Immature natural killer cell (primary cell): ENCODE measurements around the gene TUBA3E. TPM values are rescaled to one million over a fixed set of nuclear protein-coding genes. Genes with fewer than 3 reads are reported as not detected.
"Not testable (repeated sequence)": the region's sequence is repeated elsewhere in the genome, so short reads cannot be mapped to it uniquely, and the experiment has no call there.

ENCODE experiments used
- DNase-seq, 3 donors: peaks; one replicate each; pipeline ENCODE4 v3.0.0; 2022; ENCODE audit warnings: mixed read lengths in 1 of 3
- H3K27ac Mint-ChIP-seq, 6 donors: one replicate each; pipeline ENCODE4 v1.8.0; 2020; ENCODE audit warnings: mixed read lengths in 6 of 6, mild to moderate bottlenecking in 5 of 6, inconsistent platforms in 4 of 6, moderate library complexity in 3 of 6
- H3K27me3 Mint-ChIP-seq, 3 donors: one replicate each; pipeline ENCODE4 v1.8.0; 2020 to 2021; ENCODE audit warnings: low read depth in 3 of 3, mild to moderate bottlenecking in 3 of 3, mixed read lengths in 3 of 3, moderate library complexity in 3 of 3, inconsistent platforms in 1 of 3
- H3K36me3 Mint-ChIP-seq, 3 donors: one replicate each; pipeline ENCODE4 v1.8.0; 2020; ENCODE audit warnings: mixed read lengths in 3 of 3, inconsistent platforms in 2 of 3, mild to moderate bottlenecking in 2 of 3
- H3K4me1 Mint-ChIP-seq, 2 donors: one replicate each; pipeline ENCODE4 v1.8.0; 2020; ENCODE audit warnings: inconsistent platforms in 2 of 2, mild to moderate bottlenecking in 2 of 2, mixed read lengths in 2 of 2, moderate library complexity in 1 of 2
- H3K4me3 Mint-ChIP-seq, 5 donors: one replicate each; pipeline ENCODE4 v1.8.0; 2020; ENCODE audit warnings: mild to moderate bottlenecking in 5 of 5, mixed read lengths in 5 of 5, inconsistent platforms in 3 of 5, moderate library complexity in 3 of 5
- H3K9me3 Mint-ChIP-seq, 6 donors: one replicate each; pipeline ENCODE4 v1.8.0; 2020; ENCODE audit warnings: mild to moderate bottlenecking in 6 of 6, mixed read lengths in 6 of 6, inconsistent platforms in 4 of 6, moderate library complexity in 3 of 6
- polyA plus RNA-seq, 3 donors: library from polyadenylated mRNA; unstranded; fragments of 300-500 nt; fragmentation: Illumina TruSeq; gene quantifications; one replicate each; pipeline ENCODE4 v1.2.3, GENCODE V29; 2021

Gene TUBA3E
- polyA plus RNA-seq: not detected

DNA sequence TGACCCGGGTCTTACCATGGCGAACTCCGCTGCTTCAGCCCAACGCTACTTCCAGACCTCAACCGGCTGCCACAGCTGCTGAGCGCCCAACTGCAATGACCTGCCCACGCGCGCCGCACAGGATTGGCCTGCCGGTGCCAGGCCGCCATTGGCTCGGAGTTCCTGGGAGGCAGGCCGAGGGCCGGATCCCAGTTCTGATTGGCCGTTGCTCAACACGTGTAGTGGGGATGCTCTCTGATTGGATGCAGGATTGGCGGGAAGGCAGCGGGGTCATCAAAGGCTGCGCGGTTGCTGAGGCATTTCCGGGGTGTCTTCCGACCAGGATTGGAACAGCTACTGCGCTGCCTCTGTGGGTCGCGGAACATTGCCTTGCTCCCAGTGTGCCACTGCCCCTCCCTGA, at the start of gene TUBA3E:
TUBA3E (minus strand) TSS at position 97 of the 400 bp plus-strand sequence; CDS start at position 18, 79 bp downstream.
- Mint-ChIP-seq H3K27ac (no peak within 1 kb of the TSS), H3K36me3 (no peaks in the 10 kb centered on the region), H3K4me1 (no peaks in the 10 kb centered on the region), H3K4me3 (no peak within 1 kb of the TSS), H3K9me3 (no peaks in the 10 kb centered on the region), H3K27me3 (peaks cover 0 to 5% (median 0%) of the 10 kb centered on the region in 3 donors)
- DNase-seq: no peak

- DNase-seq: no peak
- Mint-ChIP-seq H3K9me3 (peaks cover 0 to 1% (median 0%) of the 10 kb centered on the region in 6 donors), H3K27me3 (peaks cover 7 to 10% (median 8%) of the 10 kb centered on the region in 3 donors), H3K4me1 (no peaks in the 10 kb centered on the region), H3K4me3 (no peak overlapping the region), H3K36me3 (no peaks in the 10 kb centered on the region), H3K27ac (no peak overlapping the region)
Observed at GRCh38 chr2:130246430-130246829, 48.2 kb upstream of the TUBA3E start.

DNA sequence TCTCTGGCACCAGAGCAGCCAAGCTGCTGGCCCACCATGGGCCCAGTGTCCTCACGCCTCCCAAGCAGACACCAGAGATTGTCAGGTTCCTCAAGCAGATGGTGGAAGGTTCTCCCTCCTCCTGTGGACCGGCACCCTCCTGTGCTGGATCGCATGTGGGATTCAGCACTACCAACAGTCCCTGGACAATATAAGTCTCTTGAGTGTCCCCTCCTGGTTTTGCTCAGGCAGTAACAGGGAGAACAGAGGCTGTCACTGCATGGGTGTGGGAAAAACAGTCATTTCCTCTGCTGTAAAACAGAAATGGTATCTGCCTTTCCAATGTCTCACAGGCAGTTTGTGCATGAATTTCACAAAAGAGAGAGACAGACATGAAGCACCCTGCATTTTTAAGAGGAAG, 47.7 kb upstream of the TUBA3E start:
- Mint-ChIP-seq H3K4me1 (no peaks in the 10 kb centered on the region), H3K4me3 (no peak overlapping the region), H3K27me3 (peaks cover 6 to 14% (median 10%) of the 10 kb centered on the region in 3 donors), H3K36me3 (no peaks in the 10 kb centered on the region), H3K27ac (no peak overlapping the region), H3K9me3 (peaks cover 0 to 1% (median 0%) of the 10 kb centered on the region in 6 donors)
- DNase-seq: no peak

DNA sequence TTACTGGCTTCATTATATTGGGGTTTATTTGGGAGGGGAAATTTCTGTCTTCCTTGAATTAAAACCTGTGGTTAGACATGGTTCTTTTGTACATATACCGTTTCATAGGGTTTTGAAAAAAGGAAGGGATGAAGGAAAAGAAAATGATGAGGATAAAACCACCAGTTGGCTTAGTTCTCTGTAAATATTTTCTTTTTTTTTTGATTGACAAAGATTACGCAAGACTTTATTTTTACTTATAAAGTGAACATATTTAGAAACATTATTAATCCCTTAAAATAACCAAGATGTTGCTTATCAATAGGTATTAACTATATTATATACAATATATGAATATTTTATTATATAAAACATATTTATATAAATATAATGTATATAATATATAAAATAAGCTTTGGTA, 45.1 kb upstream of the TUBA3E start:
- no peak for DNase-seq
- Mint-ChIP-seq H3K27ac (no peak overlapping the region), H3K27me3 (peaks cover 6 to 14% (median 6%) of the 10 kb centered on the region in 3 donors), H3K36me3 (no peaks in the 10 kb centered on the region), H3K9me3 (peaks cover 0 to 1% (median 0%) of the 10 kb centered on the region in 6 donors), H3K4me3 (no peak overlapping the region), H3K4me1 (no peaks in the 10 kb centered on the region)

- Mint-ChIP-seq H3K4me1 (no peaks in the 10 kb centered on the region), H3K9me3 (peaks cover 0 to 1% (median 0%) of the 10 kb centered on the region in 6 donors), H3K36me3 (no peaks in the 10 kb centered on the region), H3K27me3 (peaks cover 6 to 11% (median 6%) of the 10 kb centered on the region in 3 donors), H3K4me3 (no peak overlapping the region), H3K27ac (no peak overlapping the region)
- no peak for DNase-seq
Observed at GRCh38 chr2:130241041-130241707, 42.9 kb upstream of the TUBA3E start.

DNA sequence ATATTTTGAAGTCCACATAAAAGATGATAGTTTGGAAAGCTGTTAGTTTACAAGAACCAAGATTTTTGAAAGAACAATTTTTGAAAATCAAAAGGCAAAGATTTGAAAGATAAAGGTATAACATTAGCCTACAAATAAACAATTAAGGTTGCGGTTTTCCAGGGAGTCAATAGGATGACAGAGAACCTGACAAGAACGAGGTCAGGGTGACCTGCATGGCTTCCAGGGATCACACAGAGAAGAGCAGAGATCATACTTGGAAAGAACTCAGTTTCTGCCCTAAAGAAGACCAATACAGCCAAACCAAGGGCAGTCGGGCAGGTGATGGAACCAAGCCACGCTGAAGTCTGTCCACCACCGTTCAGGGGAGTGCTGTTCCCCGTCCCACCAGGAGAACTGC, 41.3 kb upstream of the TUBA3E start:
- H3K36me3 Mint-ChIP-seq, H3K4me1 Mint-ChIP-seq, H3K4me3 Mint-ChIP-seq, DNase-seq, H3K27me3 Mint-ChIP-seq, H3K27ac Mint-ChIP-seq, H3K9me3 Mint-ChIP-seq: not testable (repeated sequence)

DNA sequence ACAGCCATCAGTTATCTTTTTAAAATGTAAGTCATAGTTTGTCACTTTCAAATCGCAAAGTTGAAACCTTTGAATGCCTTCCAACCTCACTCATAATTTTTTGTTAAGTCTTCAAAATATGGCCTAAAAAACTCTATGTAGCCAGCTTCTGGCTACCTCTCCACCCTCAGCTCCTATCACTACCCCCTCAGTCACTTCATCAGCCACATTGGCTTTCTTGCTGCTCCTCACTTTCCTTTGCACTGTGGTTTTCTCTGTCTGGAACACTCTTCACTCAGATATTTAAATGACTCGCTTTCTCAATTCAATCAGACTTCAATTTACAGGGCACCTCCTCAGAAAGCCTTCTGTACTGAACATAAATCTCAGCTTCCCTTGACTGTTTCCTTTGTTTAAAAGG, 34.8 kb upstream of the TUBA3E start:
- not testable (repeated sequence) for H3K9me3 Mint-ChIP-seq, DNase-seq, H3K27me3 Mint-ChIP-seq, H3K4me3 Mint-ChIP-seq, H3K27ac Mint-ChIP-seq, H3K36me3 Mint-ChIP-seq, H3K4me1 Mint-ChIP-seq

GRCh38 chr2:130231656-130232055, 33.4 kb upstream of the TUBA3E start:
- H3K4me1 Mint-ChIP-seq: no peaks in the 10 kb centered on the region
- no peaks in the 10 kb centered on the region for H3K36me3 Mint-ChIP-seq
- H3K9me3 Mint-ChIP-seq: peaks cover 0 to 5% (median 2%) of the 10 kb centered on the region in 6 donors
- peaks cover 0 to 8% (median 3%) of the 10 kb centered on the region in 3 donors for H3K27me3 Mint-ChIP-seq
- DNase-seq: no peak
- H3K27ac Mint-ChIP-seq: no peak overlapping the region
- H3K4me3 Mint-ChIP-seq: no peak overlapping the region

DNA sequence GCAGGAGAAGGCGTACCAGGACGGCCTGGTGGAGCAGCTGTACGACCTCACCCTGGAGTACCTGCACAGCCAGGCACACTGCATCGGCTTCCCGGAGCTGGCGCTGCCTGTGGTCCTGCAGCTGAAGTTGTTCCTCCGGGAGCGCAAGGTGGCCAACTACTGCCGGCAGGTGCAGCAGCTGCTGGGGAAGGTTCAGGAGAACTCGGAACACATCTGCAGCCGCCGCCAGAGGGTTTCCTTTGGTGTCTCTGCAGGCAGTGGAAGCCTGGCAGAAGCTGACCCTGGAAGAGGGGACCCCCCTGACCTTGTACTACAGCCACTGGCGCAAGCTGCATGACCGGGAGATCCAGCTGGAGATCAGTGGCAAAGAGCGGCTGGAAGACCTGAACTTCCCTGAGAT, 32.7 kb upstream of the TUBA3E start:
- not testable (repeated sequence) for H3K4me3 Mint-ChIP-seq, H3K27ac Mint-ChIP-seq, H3K36me3 Mint-ChIP-seq, H3K4me1 Mint-ChIP-seq, H3K27me3 Mint-ChIP-seq, DNase-seq, H3K9me3 Mint-ChIP-seq

DNA sequence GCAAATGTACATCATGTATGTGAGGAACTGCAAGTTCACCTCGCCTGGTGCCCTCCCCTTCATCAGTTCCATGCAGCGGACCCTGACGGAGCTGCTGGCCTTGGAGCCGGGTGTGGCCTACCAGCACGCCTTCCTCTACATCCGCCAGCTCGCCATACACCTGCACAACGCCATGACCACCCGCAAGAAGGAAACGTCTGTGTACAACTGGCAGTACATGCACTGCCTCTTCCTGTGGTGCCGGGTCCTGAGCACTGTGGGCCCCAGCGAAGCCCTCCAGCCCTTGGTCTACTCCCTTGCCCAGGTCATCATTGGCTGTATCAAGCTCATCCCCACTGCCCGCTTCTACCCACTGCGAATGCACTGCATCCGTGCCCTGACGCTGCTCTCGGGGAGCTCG, 32.1 kb upstream of the TUBA3E start:
- not testable (repeated sequence) for DNase-seq, H3K27ac Mint-ChIP-seq
- H3K4me3 Mint-ChIP-seq: peak overlapping the region in 1 of 5 donors; percentile 33

GRCh38 chr2:130229161-130229510, 30.9 kb upstream of the TUBA3E start:
- not testable (repeated sequence) for H3K4me1 Mint-ChIP-seq, H3K27me3 Mint-ChIP-seq, H3K9me3 Mint-ChIP-seq, H3K27ac Mint-ChIP-seq, H3K36me3 Mint-ChIP-seq
- DNase-seq: peak; percentile 16 to 50 (median 31)
- H3K4me3 Mint-ChIP-seq: peak overlapping the region in 2 of 5 donors; percentile 33 to 56

More for the DNA sequence above, 32.1 kb upstream of the TUBA3E start:
- H3K36me3 Mint-ChIP-seq, H3K9me3 Mint-ChIP-seq, H3K27me3 Mint-ChIP-seq, H3K4me1 Mint-ChIP-seq: not testable (repeated sequence)

DNA sequence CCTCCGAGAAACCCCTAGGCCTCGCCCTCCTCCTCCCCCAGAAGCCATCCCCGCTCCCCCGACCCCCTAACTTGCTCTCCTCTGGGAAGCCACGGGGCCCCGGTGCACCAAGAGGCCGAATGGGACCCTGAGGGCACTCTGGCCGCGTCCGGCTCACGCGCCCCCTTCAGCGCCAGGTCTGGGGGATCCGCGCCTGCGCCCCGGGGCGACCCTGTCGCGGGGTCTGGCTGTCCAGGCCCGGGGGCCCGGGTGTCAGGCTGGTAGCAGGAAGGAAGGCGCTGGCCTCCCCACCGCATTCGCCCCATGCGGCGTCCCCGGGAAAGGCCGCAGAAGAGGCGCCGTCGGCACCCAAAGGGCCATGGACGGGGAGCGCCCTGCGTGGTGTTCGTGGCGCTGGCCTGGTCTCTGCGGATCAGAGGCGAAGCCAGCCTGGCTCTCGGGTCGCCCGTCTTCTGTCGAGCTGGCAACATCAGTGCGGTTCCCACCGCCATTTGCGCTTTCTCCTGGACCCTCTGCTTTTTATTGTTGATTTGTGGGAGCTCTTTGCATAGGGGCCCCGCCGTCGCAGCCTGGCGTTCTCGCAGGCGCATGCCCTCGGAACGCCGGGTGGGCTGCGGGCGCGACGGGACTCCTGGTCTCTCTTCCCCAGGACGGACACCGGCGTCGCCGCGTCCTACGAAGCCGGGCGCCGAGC, 30.4 kb upstream of the TUBA3E start:
- not testable (repeated sequence) for H3K36me3 Mint-ChIP-seq, H3K4me1 Mint-ChIP-seq, H3K27ac Mint-ChIP-seq, DNase-seq, H3K9me3 Mint-ChIP-seq, H3K4me3 Mint-ChIP-seq, H3K27me3 Mint-ChIP-seq

- H3K9me3 Mint-ChIP-seq, H3K27me3 Mint-ChIP-seq, H3K4me3 Mint-ChIP-seq, H3K27ac Mint-ChIP-seq, H3K4me1 Mint-ChIP-seq, DNase-seq, H3K36me3 Mint-ChIP-seq: not testable (repeated sequence)
Observed at GRCh38 chr2:130228005-130228404, 29.8 kb upstream of the TUBA3E start.

DNA sequence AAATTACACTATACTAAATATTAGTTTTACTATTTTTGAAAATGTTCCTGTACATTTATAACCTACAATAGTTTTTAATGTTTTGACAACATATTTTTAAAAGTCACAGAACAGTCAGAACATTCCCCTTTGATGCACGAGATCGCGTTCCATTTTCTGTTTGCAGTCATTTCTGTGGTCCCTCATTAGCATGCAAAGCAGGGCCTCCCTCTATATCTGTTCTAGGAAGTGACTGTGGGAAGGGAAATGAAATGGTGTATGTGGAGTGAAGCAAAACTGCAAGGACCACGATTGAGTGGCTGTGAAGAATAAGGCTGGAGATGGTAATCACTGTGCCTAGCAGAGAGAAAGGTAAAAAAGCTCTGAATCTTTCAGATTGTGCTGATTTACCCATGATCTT, 24.3 kb upstream of the TUBA3E start:
- H3K27me3 Mint-ChIP-seq: peaks cover 0 to 10% (median 2%) of the 10 kb centered on the region in 3 donors
- H3K4me1 Mint-ChIP-seq, DNase-seq, H3K27ac Mint-ChIP-seq, H3K9me3 Mint-ChIP-seq, H3K36me3 Mint-ChIP-seq, H3K4me3 Mint-ChIP-seq: not testable (repeated sequence)

DNA sequence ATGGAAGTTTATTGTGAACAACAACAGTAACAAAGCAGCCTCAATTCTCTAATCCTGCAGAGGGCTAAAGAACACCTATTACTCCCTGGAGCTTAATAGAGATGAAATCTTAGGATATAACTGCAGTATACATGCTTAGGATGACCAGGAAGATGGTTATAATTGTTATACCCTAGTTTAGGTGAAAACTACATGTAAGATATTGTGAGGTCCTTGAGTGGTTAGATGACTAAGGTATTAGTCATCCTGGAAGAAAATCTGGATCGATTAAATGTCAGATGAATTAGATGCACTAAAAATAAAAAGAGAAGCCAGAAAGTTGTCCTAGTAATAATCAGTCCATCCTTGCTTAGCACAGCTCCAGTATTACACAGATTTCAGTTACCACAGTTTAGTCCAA, 22.3 kb upstream of the TUBA3E start:
- H3K36me3 Mint-ChIP-seq, H3K27ac Mint-ChIP-seq, H3K27me3 Mint-ChIP-seq, H3K4me3 Mint-ChIP-seq, DNase-seq, H3K9me3 Mint-ChIP-seq, H3K4me1 Mint-ChIP-seq: not testable (repeated sequence)
